Tibial artery (tissue), 4 donors: ENCODE measurements around the gene SF1.

Experiments used
- DNase-seq, 2 donors: peaks; one replicate each; pipeline ENCODE4 v3.0.0-alpha.2; 2019
- H3K27ac ChIP-seq, 2 donors: fragments of 200-600 bp; sonication (generic) in 1 of 2; 1 replicate in 1 of 2; 2 replicates in 1 of 2; pipeline ENCODE4 v1.5.1; 2018 to 2019; ENCODE audit warnings: mild to moderate bottlenecking in 1 of 2
- H3K27me3 ChIP-seq, 2 donors: fragments of 200-600 bp; sonication (generic) in 1 of 2; one replicate each; pipeline versions ENCODE4 v1.5.1 to v1.6.0; 2016 to 2019
- H3K36me3 ChIP-seq, 3 donors: fragments of 200-600 bp; sonication (generic) in 2 of 3; one replicate each; pipeline ENCODE4 v1.5.1; 2016 to 2019; ENCODE audit warnings: mild to moderate bottlenecking in 2 of 3
- H3K4me1 ChIP-seq, 4 donors: fragments of 200-600 bp; sonication (generic) in 2 of 4; 1 replicate in 3 of 4; 2 replicates in 1 of 4; pipeline ENCODE4 v1.5.1; 2016 to 2019
- H3K4me3 ChIP-seq, 2 donors: fragments of 200-600 bp; sonication (generic) in 1 of 2; 1 replicate in 1 of 2; 2 replicates in 1 of 2; pipeline ENCODE4 v1.5.1; 2018 to 2019; ENCODE audit warnings: mild to moderate bottlenecking in 2 of 2
- H3K9me3 ChIP-seq, 3 donors: fragments of 200-600 bp; sonication (generic) in 1 of 3; one replicate each; pipeline ENCODE4 v1.5.1; 2016 to 2019
- CTCF ChIP-seq, 2 experiments: fragments of 200-600 bp in 1 of 2; fragments of 450-650 bp in 1 of 2; IDR thresholded peaks; one replicate each; pipeline ENCODE4 v1.5.1; 2017 to 2019; ENCODE audit warnings: antibody characterized with exemption in 2 of 2, mild to moderate bottlenecking in 1 of 2, moderate library complexity in 1 of 2
- intact Hi-C: fragments of 100-400 bp; cut with DNase I; formaldehyde crosslinking; loops from one replicate; pipeline ENCODE4 v1.15.0; 2023; ENCODE audit warnings: low total_unique reads

The SF1 gene

GRCh38 chr11:64778473-64779298 is at the start of gene SF1:
TSS of gene SF1 (minus strand) at chr11:64778542. CDS start at chr11:64778392, 150 bp downstream.
- H3K4me3 ChIP-seq = peak within 1 kb of the TSS; percentile 95 to 99
- H3K9me3 ChIP-seq = no peaks in the 10 kb centered on the region
- peak; percentile 99 to 100 for DNase-seq
- TF ChIP-seq CTCF (IDR thresholded peaks at IDR 0.05) = peak in 1 of 2 experiments; percentile 5
- no peaks in the 10 kb centered on the region for H3K27me3 ChIP-seq
- H3K27ac ChIP-seq = peak within 1 kb of the TSS; percentile 99
- H3K36me3 ChIP-seq = peaks cover 28 to 36% (median 30%) of the 10 kb centered on the region in 3 donors
- H3K4me1 ChIP-seq = peaks cover 0 to 43% (median 26%) of the 10 kb centered on the region in 4 donors
- intact Hi-C loops = no loop called here

GRCh38 chr11:64827451-64827839 is 49.1 kb upstream of the SF1 start:
- Histone ChIP-seq H3K27me3 (no peaks in the 10 kb centered on the region), H3K27ac (no peak overlapping the region), H3K36me3 (peaks cover 0 to 58% (median 0%) of the 10 kb centered on the region in 3 donors), H3K4me1 (no peaks in the 10 kb centered on the region), H3K9me3 (no peaks in the 10 kb centered on the region), H3K4me3 (no peak overlapping the region)
- intact Hi-C loops = no loop called here
- DNase-seq = no peak
- TF ChIP-seq CTCF (IDR thresholded peaks at IDR 0.05) = no peak

GRCh38 chr11:64826578-64827450 is 48.5 kb upstream of the SF1 start:
- TF ChIP-seq CTCF (IDR thresholded peaks at IDR 0.05) = no peak
- intact Hi-C loops = no loop called here
- Histone ChIP-seq H3K4me1 (no peaks in the 10 kb centered on the region), H3K4me3 (no peak overlapping the region), H3K27ac (no peak overlapping the region), H3K27me3 (no peaks in the 10 kb centered on the region), H3K9me3 (no peaks in the 10 kb centered on the region), H3K36me3 (peaks cover 0 to 52% (median 0%) of the 10 kb centered on the region in 3 donors)
- DNase-seq = no peak

- no peak for TF ChIP-seq CTCF (IDR thresholded peaks at IDR 0.05)
- H3K27ac ChIP-seq = no peak overlapping the region
- no peaks in the 10 kb centered on the region for H3K4me1 ChIP-seq
- no peaks in the 10 kb centered on the region for H3K9me3 ChIP-seq
- peaks cover 0 to 44% (median 0%) of the 10 kb centered on the region in 3 donors for H3K36me3 ChIP-seq
- no peak for DNase-seq
- H3K4me3 ChIP-seq = no peak overlapping the region
- no peaks in the 10 kb centered on the region for H3K27me3 ChIP-seq
- intact Hi-C loops = no loop called here
These were observed 47.7 kb upstream of the SF1 start for GRCh38 chr11:64826062-64826461.

GRCh38 chr11:64823568-64824119 is 45.3 kb upstream of the SF1 start:
- H3K36me3 ChIP-seq = peaks cover 0 to 24% (median 0%) of the 10 kb centered on the region in 3 donors
- H3K27me3 ChIP-seq = no peaks in the 10 kb centered on the region
- no peak for DNase-seq
- no peak overlapping the region for H3K27ac ChIP-seq
- intact Hi-C loops = no loop called here
- no peak overlapping the region for H3K4me3 ChIP-seq
- no peaks in the 10 kb centered on the region for H3K9me3 ChIP-seq
- no peaks in the 10 kb centered on the region for H3K4me1 ChIP-seq
- TF ChIP-seq CTCF (IDR thresholded peaks at IDR 0.05) = no peak
